GM18526 (cell line): ENCODE measurements around the gene RAB42.

Experiments
- POLR2A ChIP-seq: IDR thresholded peaks from 3 replicates; pipeline ENCODE4 v1.6.1; 2011; ENCODE audit not compliant: insufficient read length; ENCODE audit errors: extremely low read depth

RAB42 gene

DNA sequence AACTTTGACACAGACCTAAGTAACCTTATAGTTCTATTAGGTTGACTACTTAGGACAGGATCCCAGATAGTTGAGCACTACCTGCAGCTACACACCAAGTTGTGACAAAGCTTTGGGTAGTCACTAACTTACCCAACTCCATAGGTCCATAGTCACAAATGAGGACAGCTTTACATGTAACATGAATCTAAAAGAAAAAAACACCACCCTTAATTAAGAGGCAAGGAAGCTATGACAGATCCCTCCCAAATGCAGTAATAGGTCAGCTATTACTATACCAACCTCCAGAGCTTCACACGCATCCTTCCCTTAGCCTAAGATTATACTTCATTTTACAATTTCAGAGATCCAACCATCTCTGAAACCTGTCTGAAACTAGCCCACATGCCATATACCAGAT lies 12.7 kb upstream of the RAB42 start:
- no peak for TF ChIP-seq POLR2A

GRCh38 chr1:28580722-28581530 lies 11.1 kb upstream of the RAB42 start:
- no peak for TF ChIP-seq POLR2A

DNA sequence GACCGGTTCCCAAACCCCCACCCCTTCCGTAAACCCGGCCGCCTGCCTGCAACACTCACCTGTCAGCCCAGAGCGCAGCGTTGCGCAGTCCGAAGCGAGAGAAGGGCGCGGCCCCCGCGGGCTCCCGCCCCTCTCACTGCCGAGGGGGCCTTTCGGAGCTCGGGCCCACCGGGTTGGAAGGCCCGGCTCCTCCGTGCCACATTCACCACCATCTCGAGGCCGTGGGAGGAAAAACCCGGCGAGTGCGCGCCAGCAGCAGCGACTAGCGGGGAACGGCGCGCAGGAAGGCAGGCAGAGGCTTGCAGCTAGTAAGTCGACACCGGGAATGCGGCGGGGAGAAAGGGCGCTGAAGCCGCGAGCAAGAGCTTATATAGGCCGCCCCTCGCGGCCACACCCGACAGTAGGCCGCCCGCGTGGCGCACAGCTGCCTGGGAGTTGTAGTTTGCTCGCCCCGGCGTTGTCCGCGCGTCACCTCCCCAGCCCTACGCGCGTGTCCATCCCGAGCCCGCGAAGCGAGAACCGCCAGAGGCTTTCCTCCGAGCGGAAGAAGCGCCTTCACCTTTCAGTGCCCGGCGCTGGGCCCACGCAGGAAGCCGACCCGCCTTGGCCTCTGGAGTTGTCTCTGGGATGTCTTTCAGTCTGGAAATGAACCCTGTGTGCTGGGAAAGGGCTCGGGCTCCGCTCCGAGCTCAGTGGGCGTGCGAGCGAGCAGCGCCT lies 10.4 kb upstream of the RAB42 start:
- TF ChIP-seq POLR2A = peak; percentile 100

DNA sequence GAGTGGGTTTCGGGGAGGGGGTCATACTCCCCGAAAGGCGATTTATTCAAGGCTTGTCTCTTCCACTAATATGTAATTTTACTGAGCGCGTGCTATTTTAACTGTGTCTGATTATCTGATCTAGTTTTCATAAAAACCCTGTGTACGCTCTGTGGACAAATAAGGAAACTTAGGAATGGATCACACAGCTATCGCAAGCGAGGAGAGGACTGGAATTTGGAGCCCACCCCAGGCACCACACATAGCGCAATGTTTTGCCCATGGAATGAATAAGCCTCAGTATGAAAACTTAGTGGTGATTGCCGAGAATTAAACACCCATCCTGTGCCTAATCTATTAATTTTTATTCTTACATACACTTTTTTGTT lies 9.8 kb upstream of the RAB42 start:
- no peak for TF ChIP-seq POLR2A

- no peak for TF ChIP-seq POLR2A
Measured at GRCh38 chr1:28592321-28593071, 431 bp downstream of the RAB42 start.

- no peak for TF ChIP-seq POLR2A
Measured at GRCh38 chr1:28595412-28596191, 3.5 kb downstream of the RAB42 start.

- TF ChIP-seq POLR2A = no peak
Measured at GRCh38 chr1:28601696-28602095, 9.6 kb downstream of the RAB42 start.

- TF ChIP-seq POLR2A = no peak
Measured at GRCh38 chr1:28602536-28603439, 10.7 kb downstream of the RAB42 start.

DNA sequence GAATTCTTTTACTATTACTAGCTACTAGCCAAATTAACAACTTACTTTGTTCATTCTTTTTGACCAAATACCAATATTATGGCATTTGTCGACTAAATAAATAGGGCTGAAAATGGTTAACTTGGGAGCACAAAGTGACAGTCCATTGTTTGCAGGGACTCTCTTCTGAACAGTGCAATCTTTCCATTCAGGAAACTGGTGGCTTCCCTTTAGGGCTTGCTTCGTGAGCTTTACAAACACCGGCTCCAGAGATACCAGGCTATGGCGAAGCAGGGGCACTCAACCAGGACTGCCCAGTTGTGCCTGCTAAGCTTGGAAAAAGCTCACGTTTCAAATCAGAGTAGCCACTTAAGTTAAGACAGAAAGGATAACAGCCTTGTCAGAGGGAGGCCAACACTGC lies 12.3 kb downstream of the RAB42 start:
- TF ChIP-seq POLR2A = no peak

- no peak for TF ChIP-seq POLR2A
Measured at GRCh38 chr1:28604962-28605361, 12.9 kb downstream of the RAB42 start.

GRCh38 chr1:28606771-28607170 lies 14.7 kb downstream of the RAB42 start:
- TF ChIP-seq POLR2A = no peak

GRCh38 chr1:28613175-28613574 lies 21.1 kb downstream of the RAB42 start:
- no peak for TF ChIP-seq POLR2A

DNA sequence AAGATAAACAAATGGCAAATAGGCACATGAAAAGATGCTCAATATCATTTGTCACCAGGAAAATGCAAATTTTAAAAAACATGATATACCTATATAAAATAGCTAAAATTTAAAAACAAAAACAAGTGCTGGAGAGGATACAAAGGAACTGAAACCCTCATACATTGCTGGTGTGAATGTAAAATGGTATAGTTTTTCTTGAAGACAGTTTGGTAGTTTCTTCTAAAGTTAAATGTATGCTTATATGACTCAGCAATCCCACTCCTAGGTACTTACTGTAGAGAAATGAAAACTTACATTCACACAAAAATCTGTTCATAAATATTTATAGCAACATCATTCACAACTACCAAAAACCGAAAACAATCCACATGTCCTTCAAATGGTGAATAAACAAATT lies 39.6 kb downstream of the RAB42 start:
- TF ChIP-seq POLR2A = no peak

DNA sequence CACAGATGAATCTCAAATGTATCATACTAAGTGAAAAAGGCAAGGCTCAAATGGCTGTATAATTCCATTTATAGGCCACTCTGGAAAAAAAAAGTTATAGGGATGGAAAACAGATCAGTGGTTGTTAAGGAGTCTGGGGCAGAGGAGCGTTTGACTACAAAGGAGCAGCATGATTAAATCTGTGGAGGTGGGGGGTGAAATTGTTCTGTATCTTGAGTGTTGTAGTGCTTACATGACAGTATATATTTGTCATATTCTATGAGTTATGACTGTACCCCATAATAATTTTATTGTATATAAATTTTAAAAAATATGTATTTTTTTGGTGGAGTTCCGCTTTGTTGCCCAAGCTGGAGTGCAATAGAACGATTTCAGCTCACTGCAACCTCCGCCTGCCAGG lies 40.5 kb downstream of the RAB42 start:
- TF ChIP-seq POLR2A = no peak
